GM23248 (cell line): ENCODE results near the gene HELZ2. TPM values are rescaled to one million over a fixed set of nuclear protein-coding genes. Genes with fewer than 3 reads are reported as not detected.

Source experiments
- DNase-seq: peaks from one replicate; pipeline ENCODE4 v3.0.0-alpha.2; 2015
- H2AFZ ChIP-seq: fragments of 200-600 bp; sonication (generic); 2 replicates; pipeline ENCODE4 v1.6.1; 2016; ENCODE audit warnings: antibody characterized with exemption
- H3F3A ChIP-seq: fragments of 200-600 bp; sonication (generic); 2 replicates; pipeline ENCODE4 v1.6.1; 2016; ENCODE audit warnings: mild to moderate bottlenecking, antibody characterized with exemption, mixed run types; ENCODE audit not compliant: insufficient read depth
- H3K27ac ChIP-seq: fragments of 200-600 bp; sonication (generic); 2 replicates; pipeline ENCODE4 v1.5.1; 2016; ENCODE audit warnings: mild to moderate bottlenecking
- H3K27me3 ChIP-seq: fragments of 200-600 bp; sonication (generic); replicated peaks from 2 replicates; pipeline ENCODE4 v1.6.1; 2016; ENCODE audit warnings: mild to moderate bottlenecking; ENCODE audit not compliant: insufficient read depth
- H3K36me3 ChIP-seq: fragments of 200-600 bp; sonication (generic); 2 replicates; pipeline ENCODE4 v1.6.1; 2016; ENCODE audit warnings: low read depth, mild to moderate bottlenecking
- H3K4me1 ChIP-seq: fragments of 200-600 bp; sonication (generic); 2 replicates; pipeline ENCODE4 v1.6.1; 2016; ENCODE audit warnings: mild to moderate bottlenecking; ENCODE audit not compliant: insufficient read depth
- H3K4me2 ChIP-seq: fragments of 200-600 bp; sonication (generic); one replicate; pipeline ENCODE4 v1.6.1; 2016; ENCODE audit warnings: mild to moderate bottlenecking; ENCODE audit not compliant: unreplicated experiment
- H3K4me3 ChIP-seq: fragments of 200-600 bp; sonication (generic); 2 replicates; pipeline ENCODE4 v1.5.1; 2016; ENCODE audit warnings: mild to moderate bottlenecking
- H3K79me2 ChIP-seq: fragments of 200-600 bp; sonication (generic); 2 replicates; pipeline ENCODE4 v1.6.1; 2016; ENCODE audit warnings: mild to moderate bottlenecking; ENCODE audit not compliant: insufficient read depth
- H3K9ac ChIP-seq: fragments of 200-600 bp; sonication (generic); 2 replicates; pipeline ENCODE4 v1.6.1; 2016; ENCODE audit warnings: mild to moderate bottlenecking
- H3K9me2 ChIP-seq: fragments of 200-600 bp; sonication (generic); 2 replicates; pipeline ENCODE4 v1.6.1; 2016; ENCODE audit warnings: mixed run types, mild to moderate bottlenecking, moderate library complexity; ENCODE audit not compliant: insufficient read depth
- H3K9me3 ChIP-seq: fragments of 200-600 bp; sonication (generic); one replicate; pipeline ENCODE4 v1.6.1; 2017; ENCODE audit warnings: low read depth
- H4K20me1 ChIP-seq: fragments of 200-600 bp; sonication (generic); 2 replicates; pipeline ENCODE4 v1.6.0; 2016; ENCODE audit not compliant: insufficient read depth
- EZH2 ChIP-seq: fragments of 200-600 bp; sonication (generic); IDR thresholded peaks from 2 replicates; pipeline ENCODE4 v1.6.1; 2018; ENCODE audit warnings: antibody characterized with exemption, mild to moderate bottlenecking; ENCODE audit not compliant: insufficient read depth, poor library complexity, severe bottlenecking
- EZH2phosphoT487 ChIP-seq: fragments of 200-600 bp; sonication (generic); IDR thresholded peaks from 2 replicates; pipeline ENCODE4 v1.6.1; 2018; ENCODE audit warnings: antibody characterized with exemption, moderate library complexity, mild to moderate bottlenecking, low read depth; ENCODE audit not compliant: insufficient read depth
- WGBS, 2 experiments: methylation state at CpG; one replicate each; pipeline ENCODE4 v1.1.6; 2015 to 2017; ENCODE audit warnings: low lambda C conversion rate in 2 of 2, low coverage in 1 of 2; ENCODE audit errors: missing lambda C conversion rate in 2 of 2; 5-methylcytosine and 5-hydroxymethylcytosine counted together
- in situ Hi-C: fragments of 300-500 bp; cut with MboI; formaldehyde crosslinking; loops from 2 replicates; pipeline ENCODE4 v1.15.0; 2020
- polyA plus RNA-seq: library from polyadenylated mRNA; unstranded; fragments of >200 nt; fragmentation: Nextera tagmentation; extraction: Ambion mirVana; gene quantifications from 2 replicates; pipeline ENCODE4 v1.2.1, GENCODE V29; 2016
- total RNA-seq: library from RNA; depleted of rRNA; stranded (reverse); fragments of >200 nt; shearing (Covaris generic); gene quantifications from 2 replicates; pipeline ENCODE4 v1.2.3, GENCODE V29; 2014

The HELZ2 gene
- total and polyA plus RNA-seq, 2 experiments from 2014 or later: 3.0 to 17.5 TPM

DNA sequence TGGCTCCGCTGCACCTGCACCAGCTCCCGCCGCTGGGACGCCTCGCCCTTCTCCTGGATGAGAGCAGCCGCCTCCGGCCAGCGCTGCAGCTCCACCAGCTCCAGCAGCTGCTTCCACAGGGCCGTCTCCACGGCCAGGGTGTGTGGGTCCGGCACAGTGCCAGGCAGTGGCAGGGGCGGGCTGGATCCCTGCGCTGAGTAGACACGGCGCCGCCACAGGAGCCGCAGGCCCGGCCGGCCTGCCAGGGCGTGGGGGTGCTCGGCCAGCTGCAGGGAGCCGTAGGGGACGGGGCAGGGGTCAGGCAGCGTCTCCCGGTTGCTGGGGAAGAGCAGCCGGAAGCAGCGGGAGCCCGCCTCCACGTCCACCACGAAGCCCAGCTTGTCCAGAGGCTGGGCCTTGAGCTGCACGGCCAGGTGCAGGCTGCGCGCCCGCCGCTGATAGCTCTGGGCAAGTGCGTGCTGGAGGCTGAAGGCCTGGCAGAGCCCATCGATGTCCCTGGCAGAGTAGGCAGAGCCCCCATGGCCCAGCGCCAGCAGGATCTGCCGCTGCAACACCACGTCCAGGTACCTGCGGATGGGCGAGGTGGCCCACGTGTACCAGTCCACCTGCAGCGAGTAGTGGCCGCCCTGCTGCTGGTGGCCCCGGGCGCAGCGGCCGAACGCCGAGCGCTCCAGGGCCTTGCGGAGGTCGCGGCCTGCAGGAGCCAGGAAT lies 10.7 kb downstream of the HELZ2 start:
- Histone ChIP-seq H3K9ac (no peak overlapping the region), H3K27ac (no peak overlapping the region), H2AFZ (no peak overlapping the region), H3K4me2 (no peak overlapping the region), H3K4me1 (no peaks in the 10 kb centered on the region), H3F3A (no peaks in the 10 kb centered on the region), H3K9me3 (no peaks in the 10 kb centered on the region), H3K9me2 (no peaks in the 10 kb centered on the region), H3K36me3 (no peaks in the 10 kb centered on the region), H3K4me3 (no peak overlapping the region), H3K79me2 (no peaks in the 10 kb centered on the region), H3K27me3 (no peaks in the 10 kb centered on the region), H4K20me1 (no peaks in the 10 kb centered on the region)
- in situ Hi-C loops: no loop called here
- TF ChIP-seq EZH2 (no peak), EZH2phosphoT487 (no peak)
- DNase-seq: no peak
- WGBS, 2 experiments: 94 to 95% methylated on average over 48 to 52 of the region's 55 CpGs

- Histone ChIP-seq H3K9ac (no peak overlapping the region), H2AFZ (no peak overlapping the region), H3K27ac (no peak overlapping the region), H3K9me3 (no peaks in the 10 kb centered on the region), H4K20me1 (no peaks in the 10 kb centered on the region), H3K4me2 (no peak overlapping the region), H3K79me2 (no peaks in the 10 kb centered on the region), H3K27me3 (no peaks in the 10 kb centered on the region), H3K36me3 (no peaks in the 10 kb centered on the region), H3F3A (no peaks in the 10 kb centered on the region), H3K9me2 (no peaks in the 10 kb centered on the region), H3K4me3 (no peak overlapping the region), H3K4me1 (no peaks in the 10 kb centered on the region)
- in situ Hi-C loops: no loop called here
- 92 to 94% methylated on average over 45 to 54 of the region's 54 CpGs for WGBS, 2 experiments
- TF ChIP-seq EZH2phosphoT487 (no peak), EZH2 (no peak)
- DNase-seq: no peak
Measured at GRCh38 chr20:63562461-63563224, 11.4 kb downstream of the HELZ2 start.

DNA sequence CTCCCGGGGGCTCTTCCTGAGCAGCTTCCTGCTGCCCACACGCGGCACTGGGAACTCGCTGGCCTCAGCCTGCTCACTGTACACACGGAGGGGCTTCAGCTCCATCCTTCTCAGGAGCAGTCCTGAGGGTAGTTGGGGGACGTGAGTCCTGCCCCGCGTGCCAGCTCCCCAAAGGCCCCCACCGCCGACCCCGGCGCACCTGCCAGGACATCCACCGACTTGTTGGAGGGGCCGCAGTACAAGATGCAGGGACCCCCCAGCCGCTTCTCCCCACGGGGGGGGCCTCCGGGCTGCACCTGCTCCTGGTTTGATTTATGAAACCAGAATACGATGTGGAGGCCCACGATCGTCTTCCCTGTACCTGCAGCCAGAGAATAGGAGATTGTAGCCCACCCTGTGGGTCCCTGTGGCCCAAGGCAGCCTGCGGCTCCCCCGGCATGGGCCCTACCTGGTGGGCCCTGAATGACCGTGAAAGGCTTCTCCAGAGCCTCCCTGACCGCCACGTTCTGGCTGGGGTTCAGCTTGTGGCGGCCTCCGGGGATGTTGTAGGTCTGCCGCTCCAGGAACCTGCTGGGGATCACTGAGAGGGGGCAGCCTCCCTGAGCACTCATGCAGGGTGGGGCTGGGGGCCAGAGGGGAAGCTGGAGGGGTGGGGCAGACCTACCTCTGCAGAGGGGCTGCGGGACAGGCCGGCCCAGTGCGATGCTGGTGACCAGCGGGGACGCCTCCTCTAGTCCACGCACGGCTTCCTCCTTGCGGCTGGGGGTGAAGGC lies 12.2 kb downstream of the HELZ2 start:
- no peak for DNase-seq
- Histone ChIP-seq H3K9me2 (no peaks in the 10 kb centered on the region), H3K9ac (no peak overlapping the region), H3K4me1 (no peaks in the 10 kb centered on the region), H3K9me3 (no peaks in the 10 kb centered on the region), H3K27ac (no peak overlapping the region), H2AFZ (no peak overlapping the region), H3K4me2 (no peak overlapping the region), H3K27me3 (no peaks in the 10 kb centered on the region), H3F3A (no peaks in the 10 kb centered on the region), H4K20me1 (no peaks in the 10 kb centered on the region), H3K4me3 (no peak overlapping the region), H3K79me2 (no peaks in the 10 kb centered on the region), H3K36me3 (no peaks in the 10 kb centered on the region)
- 90 to 91% methylated on average over 26 to 36 of the region's 36 CpGs for WGBS, 2 experiments
- in situ Hi-C loops: no loop called here
- no peak for TF ChIP-seq EZH2

DNA sequence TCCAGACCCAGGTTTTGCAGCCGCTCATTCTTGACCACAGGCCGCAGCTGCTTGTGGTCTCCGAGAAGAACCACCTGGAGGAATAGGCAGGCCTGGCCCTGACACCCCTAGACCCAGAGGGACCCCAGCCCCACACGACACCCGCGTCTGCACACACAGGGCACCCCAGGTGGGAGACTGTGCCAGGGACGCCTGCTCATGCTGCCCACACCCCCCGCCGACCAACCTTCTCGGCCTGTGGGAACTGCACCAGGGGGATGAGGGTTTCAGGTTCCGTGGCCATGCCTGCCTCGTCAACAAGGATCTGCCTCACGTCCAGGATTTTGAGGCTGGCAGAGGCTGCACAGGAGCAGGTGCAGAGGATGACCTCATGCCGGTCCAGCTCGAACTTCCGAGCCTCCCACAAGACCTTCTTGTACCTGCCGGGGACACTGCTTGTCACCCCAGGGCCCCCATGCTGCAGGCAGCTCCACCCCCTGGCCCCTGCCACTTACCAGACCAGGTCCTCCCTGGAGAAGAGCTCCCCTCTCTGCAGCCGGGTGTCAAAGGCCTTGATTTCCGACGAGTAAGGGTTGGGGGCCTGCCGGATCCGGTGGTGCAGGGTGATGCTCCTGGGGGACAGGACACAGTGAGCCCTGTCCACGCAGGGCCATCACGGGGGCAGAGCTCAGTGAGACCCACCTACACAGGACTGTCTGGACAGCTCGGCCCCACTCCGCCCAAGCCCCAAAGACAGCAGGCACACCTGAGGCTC lies 13.0 kb downstream of the HELZ2 start:
- in situ Hi-C loops: no loop called here
- no peak for DNase-seq
- TF ChIP-seq EZH2: no peak
- TF ChIP-seq EZH2phosphoT487: no peak

More for the DNA sequence above, 13.0 kb downstream of the HELZ2 start:
- H3K4me1 ChIP-seq: no peaks in the 10 kb centered on the region
- no peaks in the 10 kb centered on the region for H3K9me2 ChIP-seq
- no peaks in the 10 kb centered on the region for H3K79me2 ChIP-seq
- no peak overlapping the region for H3K27ac ChIP-seq
- H2AFZ ChIP-seq: no peak overlapping the region
- H3K36me3 ChIP-seq: no peaks in the 10 kb centered on the region
- H3K9ac ChIP-seq: no peak overlapping the region
- WGBS, 2 experiments: 89 to 90% methylated on average over 24 to 26 of the region's 26 CpGs
- H3K27me3 ChIP-seq: no peaks in the 10 kb centered on the region
- no peak overlapping the region for H3K4me2 ChIP-seq
- H4K20me1 ChIP-seq: no peaks in the 10 kb centered on the region
- H3K9me3 ChIP-seq: no peaks in the 10 kb centered on the region
- H3F3A ChIP-seq: no peaks in the 10 kb centered on the region
- H3K4me3 ChIP-seq: no peak overlapping the region
